NCI-H2196 (cell line): ENCODE data around the gene PBX3.

Experiments used
- DNase-seq: peaks from one replicate; lab custom pipeline; 2025; ENCODE audit not compliant: unreplicated experiment; lab: John Stamatoyannopoulos, UW

The PBX3 gene

DNA sequence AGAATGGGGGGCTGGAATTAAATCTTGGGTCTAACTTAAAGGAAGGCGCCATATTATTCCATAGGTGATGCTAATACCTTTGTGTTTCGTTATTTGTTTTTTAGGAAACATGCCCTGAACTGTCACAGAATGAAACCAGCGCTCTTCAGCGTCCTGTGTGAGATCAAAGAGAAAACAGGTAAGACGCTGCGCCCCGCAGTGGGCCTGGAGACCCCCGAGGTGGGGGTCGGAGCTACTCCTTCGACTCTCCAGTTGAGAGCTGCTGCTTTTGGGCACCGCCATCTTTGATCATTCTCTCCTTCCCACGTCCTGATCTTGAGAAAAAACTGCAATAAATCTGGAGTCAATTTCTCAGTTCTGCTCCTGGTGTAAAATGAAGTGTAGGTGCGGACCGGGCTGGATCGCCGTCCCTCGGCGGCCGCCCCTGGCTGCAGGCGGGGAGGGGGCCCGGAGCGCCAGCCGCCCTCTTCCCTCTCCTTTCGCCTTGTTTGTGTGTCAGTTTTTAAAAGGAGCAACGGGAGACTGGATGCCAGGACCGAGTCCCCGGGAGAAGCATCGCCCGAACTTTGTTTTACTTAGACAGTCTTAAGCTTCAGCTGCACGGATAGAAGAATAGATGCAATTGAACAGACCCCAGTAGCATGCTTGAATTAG, 1.4 kb downstream of the PBX3 start:
- DNase-seq, result no peak

DNA sequence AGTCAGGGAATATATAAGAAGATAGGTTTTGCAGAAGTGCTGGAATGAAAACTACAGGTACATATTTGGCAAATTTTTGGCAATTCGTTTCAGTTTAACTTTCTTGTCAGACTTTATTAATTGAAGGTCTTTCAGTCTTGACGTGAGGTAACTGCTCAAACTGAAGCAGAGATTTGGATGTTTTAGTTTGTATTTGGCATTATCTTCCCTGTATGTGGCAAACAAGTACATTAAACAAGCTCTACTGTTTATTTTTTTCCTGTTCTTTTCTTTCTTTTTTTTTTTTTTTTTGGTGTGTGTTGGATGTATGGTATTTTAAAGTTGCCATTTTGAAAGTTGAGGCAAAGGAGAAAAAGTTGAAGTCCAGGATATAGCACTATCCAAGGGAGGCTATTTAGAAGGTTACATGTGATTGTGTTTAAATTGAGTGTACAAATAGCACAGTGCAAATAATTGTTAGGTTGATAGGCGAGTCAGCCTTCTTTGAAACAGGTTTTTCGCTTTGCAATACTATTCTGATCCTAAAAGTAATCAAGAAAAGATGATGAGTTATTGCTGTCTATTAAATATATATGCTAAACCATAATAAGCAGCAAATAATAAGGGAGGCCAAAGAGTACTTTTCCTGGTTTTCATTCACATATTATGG, 2.2 kb downstream of the PBX3 start:
- no peak for DNase-seq

DNA sequence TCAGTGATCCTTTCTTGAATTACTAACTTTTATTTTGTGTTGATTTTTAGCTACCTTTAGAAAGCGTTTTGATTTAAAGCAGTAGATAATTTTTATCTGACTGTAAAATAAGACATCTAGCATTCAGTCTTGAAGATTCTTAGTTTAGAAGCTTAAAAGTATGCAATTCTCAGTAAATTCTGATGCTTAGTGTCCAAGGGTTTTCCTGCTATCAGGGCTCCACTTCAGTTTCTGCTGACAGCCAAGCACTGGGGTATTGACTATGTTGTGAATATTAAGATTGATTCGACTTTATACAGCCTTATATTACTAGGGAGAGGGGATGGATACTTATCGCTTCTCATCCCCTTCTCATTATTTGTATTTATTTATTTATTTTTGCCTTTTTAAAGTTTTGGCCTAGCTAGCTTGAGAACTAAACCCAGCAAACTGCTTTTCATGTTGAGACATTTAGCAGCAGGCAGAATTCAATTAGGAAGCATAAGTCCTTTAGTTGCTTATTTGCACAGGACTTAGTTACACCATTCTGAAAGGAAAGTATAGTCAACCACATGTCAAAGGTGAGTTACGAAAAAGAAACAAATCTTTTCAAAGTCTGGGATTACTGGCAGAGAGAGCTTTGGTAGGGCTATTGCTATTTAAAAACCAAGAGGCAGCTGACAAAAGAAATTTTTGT, 2.9 kb downstream of the PBX3 start:
- DNase-seq, result no peak

DNA sequence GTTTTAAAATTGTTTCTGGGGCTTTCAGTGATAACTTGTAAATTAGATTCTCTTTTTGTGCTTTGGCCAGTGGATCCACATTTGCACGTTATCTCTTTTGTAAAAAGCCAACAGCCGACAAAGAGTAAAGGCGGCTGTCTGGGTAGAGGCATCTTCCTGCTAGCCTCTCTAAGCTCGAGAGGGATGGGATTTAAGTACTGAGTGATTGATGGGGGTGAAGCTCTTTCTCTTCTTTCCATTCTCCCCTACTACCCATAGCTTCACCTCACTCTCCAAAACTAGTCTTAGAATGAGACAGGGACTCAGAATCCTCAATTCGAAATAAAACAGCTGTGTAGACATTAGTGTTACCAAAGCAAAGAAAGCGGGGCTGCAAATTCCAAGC, 3.4 kb downstream of the PBX3 start:
- DNase-seq, result no peak

DNA sequence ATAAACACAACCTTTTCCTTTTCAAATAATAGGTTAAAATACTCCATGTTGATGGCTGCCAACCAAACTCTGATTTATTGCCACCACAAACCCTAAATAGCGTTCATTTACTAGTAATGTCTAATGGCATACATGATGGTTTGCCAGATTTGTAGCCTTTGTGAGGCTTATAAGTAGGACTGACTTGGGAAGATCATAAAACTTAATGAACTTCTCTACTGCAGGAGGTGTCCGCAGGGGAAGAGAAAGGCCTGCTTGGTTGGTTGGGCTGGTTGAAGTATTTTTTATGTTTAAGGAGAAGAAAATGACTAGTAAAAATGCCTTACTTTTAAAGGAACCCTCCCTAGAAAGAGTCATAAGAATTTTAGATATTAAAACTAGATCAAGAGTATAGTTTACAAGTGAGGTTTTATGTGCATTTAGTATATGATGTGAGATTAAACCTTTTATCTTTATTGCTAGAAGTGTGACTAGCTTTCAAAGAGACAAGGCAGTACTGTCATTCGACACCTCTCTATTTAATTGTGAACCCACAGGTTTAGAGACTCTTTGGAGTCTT, 5.0 kb downstream of the PBX3 start:
- peak; percentile 40 for DNase-seq

DNA sequence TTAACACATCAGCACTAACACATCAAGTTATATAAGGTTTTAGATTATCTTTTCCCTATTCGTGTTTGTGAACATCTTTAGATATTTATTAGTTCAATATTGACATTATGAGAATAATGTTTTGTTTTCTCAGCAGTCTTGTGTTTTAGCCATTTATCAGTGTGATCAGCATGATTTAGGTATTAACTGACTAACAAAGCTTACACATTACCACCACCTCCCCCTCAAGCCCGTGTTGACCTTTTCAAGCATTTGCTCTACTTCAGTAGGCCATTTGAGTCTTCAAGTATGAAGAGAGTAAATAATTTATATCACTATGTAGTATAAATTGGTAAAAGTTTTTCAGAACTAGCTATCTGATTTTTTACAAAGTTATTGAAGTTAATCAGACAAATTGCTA, 6.9 kb downstream of the PBX3 start:
- DNase-seq, result no peak

DNA sequence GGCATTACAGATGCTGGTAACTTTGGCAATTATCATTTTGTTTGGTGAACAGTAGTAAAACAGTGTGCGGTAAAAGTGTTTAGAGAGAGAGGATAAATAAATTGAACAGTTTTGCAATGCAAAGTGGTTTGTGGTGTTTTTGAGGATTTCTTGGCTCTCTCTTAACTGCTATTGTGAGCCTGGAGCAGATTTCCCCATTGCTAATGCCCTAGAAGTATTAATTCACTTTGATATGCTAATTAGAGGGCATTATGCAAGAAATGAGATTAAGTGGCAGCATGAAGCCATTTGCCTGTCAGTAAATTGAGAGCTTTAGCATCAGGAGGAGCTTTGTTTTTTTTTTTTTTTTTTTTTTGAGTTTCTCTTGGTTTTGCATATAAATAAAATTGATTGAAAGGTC, 8.2 kb downstream of the PBX3 start:
- DNase-seq, result no peak

DNA sequence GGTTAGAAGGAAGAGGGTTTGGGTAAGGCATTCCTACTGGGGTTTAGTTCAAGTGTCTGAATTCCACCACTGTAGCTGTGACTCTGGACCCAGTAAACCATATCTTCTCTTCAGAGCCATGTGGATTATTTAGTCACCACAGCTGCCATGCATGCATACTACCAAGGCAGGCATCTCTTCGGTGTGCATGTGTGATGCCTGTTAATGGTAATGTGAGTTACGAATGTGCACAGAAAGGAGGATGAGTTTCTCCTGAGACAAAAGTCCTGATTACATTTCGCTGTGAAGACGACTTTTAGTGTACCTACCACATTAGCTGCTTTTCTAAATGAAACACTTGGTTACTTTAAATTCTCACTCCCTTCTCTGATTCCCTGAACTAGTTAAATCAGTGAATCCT, 9.3 kb downstream of the PBX3 start:
- no peak for DNase-seq

DNA sequence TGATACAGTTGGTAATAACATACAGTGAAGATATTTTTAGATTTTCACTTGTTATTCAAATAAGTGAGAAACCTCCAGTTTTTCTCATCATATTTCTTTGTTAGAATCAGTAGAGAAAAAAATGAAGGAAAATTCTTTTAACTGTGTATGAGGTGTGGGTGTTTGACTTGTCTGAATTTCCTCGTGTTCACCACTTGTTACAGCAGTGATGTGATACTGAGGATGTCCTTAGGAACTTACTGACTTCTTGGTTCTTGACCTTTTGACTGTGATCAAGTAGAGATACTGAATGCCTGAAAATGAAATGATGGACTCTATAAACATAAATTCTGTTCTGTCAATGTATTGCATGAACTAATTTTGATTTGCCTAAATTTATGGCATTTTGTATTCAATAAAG, 10.7 kb downstream of the PBX3 start:
- no peak for DNase-seq

DNA sequence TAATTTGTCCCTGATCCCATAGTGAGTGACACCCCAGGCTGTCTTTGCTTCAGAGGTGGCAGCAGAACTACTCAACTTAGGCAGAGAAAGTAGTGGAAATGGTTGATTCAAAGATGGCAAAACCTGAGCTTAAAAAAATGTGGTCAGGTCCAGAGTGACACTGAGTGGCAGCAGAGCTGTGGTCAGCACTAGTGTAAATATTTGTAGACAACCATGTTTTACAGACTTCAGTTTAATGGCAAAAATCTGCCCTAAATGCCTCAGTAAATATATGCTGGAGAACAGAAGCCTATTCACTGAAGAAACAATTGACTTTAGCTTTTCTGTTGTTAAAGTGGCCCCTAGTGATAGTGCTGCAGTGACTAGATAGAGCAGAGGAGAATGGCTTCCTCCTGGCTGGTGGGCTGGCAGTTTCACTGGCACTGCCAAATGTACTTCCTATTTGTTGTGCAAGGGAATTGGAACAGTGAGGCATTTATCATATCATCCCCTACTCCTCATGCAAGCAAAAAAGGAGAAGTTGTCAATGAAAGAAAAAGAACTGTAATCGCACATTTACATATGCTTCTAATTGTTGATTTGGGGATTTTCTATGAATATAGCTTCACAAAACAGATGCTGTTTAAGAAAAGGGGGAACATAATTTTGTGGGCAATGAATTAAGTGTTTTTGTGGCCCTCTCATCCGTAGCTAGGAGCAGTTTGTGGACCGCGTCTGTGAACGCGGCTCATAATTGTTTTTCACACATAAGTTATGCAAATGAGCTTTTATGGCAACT, 12.0 kb downstream of the PBX3 start:
- no peak for DNase-seq

DNA sequence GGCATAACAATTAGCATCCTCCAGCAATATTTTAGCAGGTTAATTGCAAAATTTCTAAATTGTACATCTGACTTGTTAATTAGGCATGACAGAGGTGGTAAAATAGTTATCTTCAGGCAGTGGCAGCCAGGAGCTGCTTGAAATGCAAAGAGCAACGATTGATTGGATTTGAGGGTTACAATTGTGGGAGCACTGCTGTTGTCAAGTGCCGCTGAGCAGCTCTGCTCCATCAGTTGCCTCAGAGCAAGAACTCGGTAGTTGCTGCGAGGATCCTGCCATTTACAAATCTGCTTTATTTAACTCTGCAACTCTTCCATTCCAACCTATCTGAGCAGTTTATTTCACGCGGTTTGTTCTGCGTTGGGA, 12.6 kb downstream of the PBX3 start:
- no peak for DNase-seq

DNA sequence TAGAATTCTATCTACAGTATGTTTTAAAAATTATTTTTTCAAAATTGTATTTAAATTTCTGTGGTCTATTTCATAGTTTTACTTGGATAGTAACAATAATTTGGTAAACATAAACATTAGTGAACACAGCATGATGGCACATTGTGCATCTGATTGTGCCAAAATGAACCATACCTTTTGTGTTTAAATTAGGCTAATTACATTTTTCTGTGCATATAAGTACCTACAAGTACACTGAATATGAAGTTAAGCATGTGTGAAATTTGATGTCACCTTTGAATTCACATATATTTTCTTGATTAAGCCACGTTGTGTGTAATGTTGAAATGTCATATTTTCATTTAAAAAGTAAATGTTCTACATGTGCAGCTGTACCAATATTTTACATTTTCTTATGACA, 13.4 kb downstream of the PBX3 start:
- no peak for DNase-seq

DNA sequence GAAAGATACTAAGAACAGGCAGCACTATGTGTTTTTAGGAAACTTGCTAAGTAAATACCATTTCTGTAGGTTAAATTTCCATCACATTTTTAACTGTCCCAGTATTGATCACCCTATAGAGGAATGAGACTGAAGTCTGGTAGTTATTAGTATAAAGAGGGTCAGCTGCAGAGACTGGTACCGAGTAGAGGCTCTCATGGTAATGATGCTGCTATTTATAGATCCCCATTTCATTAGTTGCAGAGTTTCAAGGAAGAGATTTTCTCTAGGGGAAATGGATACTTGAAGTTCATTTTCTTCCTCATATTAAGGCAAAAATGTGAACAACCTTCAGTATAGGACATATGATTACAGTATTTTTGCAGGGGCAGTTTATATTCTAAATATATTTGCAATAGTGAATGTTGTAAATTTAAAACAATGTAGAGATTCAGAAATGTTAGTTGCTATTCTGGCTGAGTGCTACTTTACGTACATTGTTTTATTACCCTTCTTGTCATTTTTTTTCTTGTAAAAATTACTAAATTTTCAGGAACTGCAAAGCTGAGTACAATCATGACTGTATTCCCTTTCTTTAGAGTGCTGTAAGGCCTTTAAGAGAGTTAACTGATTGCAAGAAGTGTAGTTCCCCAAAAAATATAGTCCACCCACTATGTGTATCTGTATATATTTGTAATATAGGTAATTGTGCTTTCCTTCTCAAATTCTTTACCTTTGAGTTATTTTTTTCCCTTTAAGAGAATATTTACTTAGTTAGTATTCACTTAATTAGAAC, 14.7 kb downstream of the PBX3 start:
- no peak for DNase-seq

DNA sequence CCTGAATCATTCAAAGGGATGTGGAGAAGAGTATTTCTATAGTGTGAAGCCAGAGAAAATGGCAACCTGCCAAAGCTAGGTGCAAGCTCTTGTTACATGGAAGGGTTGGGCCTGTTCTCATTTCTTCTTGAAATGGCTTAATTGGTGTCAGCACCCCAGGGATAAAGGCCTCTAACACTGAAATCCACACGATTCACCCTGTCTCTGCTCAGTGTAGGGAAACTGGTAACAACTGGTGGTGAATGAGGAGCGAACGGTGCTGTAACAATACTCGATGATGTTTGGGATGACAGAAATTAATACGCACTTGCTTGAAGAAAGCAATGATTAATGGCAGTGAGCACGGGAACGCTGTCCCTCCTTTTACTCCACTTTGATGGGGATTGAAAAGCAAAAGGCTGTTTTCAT, 16.2 kb downstream of the PBX3 start:
- peak; percentile 90 for DNase-seq

DNA sequence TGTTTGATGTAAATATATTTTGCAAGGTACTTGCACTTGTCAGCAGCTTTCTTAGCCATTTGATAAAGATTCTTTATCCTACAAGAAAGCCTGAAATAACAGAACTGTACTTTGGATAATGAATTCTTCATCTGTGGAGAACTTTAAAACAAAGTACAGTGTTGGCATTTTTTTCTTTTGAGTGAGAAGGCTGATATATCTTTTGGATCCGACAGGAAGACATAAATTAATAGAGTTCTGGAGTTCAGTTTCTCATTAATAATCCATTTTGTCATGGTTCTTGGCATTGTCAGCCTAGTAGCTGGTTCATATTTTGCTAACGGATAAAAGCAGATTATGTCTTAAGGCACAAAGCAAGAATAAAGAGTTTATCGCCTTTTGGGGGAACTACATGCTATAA, 17.0 kb downstream of the PBX3 start:
- no peak for DNase-seq

DNA sequence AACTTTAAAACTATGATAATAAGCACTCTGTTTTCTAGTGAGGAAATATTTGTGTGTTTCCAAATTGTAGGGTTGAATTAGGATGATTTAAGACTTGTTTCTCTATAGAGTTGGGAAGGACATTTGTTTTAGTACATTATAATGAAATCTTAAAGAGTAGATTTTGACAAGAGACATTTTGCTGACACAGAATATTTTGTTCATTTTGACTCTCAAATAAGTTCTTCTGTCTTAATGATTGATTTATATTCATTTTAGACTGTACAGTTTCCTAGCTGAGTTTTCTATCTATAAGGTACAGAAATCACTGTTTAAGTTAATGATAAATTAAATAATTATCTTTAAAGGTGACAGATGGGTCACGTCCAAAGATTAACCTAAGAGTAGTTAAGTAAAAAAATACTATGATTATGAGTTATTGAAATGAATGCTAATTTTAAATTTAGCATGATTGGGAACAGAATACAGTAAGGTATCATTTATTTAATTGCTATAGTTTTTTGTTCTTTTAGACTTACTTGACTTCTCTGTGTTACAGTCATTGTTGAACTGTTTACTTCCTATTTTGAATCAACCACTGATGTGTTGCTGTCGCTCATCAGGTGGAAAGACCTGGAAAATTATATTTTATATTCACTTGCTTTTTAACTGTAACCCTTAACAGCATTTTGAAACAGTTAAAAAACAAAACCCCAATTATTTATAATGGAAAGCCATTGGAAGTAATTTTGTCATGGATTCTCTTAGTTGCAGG, 19.5 kb downstream of the PBX3 start:
- no peak for DNase-seq

DNA sequence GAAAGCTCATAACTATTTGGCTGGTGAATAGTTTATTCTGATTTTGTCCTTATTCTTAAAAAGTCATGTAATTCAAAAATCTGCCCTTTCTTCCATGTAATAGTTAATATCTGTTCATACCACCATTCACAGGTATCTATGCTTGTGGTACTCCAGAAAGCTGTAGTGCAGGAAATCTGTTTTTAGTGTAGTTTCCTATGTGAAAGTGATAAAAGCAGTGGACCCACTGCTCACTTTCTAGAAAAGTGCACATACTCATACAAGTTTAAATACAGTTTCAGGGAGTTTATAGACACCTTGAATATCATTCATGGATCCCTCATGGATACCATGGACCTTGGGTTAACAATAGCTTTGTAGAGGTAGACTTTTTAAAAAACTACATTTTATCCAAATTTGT, 20.2 kb downstream of the PBX3 start:
- DNase-seq, result no peak

DNA sequence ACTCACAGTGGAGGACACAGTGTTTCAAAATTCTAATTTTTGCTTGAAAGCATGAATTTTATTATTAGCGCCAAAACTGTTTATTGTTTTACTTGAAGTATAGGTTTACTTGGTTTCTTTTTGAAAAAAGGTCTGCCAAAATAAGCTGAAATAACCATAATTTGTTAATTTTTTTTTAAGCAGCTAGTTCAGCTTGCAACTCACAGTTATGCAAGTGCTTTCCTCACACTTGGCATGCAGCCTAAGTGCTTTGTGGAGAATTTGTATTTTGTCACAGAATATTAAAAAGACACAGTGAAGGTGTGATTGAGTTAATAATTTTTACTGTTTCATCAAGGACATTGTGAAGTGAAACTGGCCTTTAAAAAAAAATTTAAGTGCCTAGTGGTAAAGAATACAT, 21.6 kb downstream of the PBX3 start:
- no peak for DNase-seq

DNA sequence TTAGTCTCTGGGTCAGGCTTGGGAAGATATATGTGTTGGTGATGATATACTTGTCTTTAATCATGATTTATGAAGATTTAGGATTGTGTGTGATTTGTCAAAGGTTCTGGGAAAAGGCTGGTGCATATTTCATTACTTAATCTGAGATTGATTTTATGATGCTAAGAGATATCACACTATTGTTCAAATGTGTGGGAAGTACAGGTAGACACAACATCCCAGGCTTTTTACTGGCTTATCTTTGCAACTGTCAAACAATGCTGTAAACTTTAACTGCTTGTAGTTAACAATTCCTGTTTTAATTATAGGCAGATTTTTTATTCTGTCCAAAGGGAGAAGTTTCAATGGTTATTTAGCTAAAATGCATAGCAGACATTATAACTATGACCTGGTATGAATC, 23.9 kb downstream of the PBX3 start:
- DNase-seq, result no peak

DNA sequence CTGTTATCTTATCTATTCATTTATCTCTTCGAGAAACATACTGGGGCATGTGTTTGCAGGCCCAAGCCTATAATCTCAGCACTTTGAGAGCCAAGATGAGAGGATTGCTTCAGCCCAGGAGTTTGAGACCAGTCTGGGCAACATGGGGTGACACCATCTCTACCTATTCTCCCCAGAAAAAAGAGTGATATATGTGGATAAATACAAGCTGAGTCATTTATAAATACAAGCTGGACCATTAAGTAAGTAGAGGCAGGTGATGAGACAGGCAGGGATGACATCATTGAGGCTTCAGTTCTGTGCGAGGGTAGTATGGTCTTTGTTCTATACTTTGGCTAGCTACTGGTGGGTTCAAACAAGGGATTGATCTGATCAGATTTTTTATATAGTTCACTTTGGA, 25.6 kb downstream of the PBX3 start:
- DNase-seq, result no peak
